H4 (cell line): ENCODE data around the gene SUB1. TPM values are rescaled to one million over a fixed set of nuclear protein-coding genes. Genes with fewer than 3 reads are reported as not detected.

ENCODE experiments used
- DNase-seq: peaks from one replicate; pipeline ENCODE4 v3.0.0-alpha.2; 2015; ENCODE audit warnings: low spot score
- total RNA-seq: library from RNA; depleted of rRNA; stranded (reverse); fragments of >200 nt; shearing (Covaris generic); gene quantifications from 2 replicates; pipeline ENCODE4 v1.2.3, GENCODE V29; 2014; rRNA removed

Gene SUB1
- total RNA-seq, 1 experiment from 2014 or later: 602 TPM

GRCh38 chr5:32645246-32645645 lies 59.9 kb downstream of the SUB1 start:
- DNase-seq: peak; percentile 20

GRCh38 chr5:32646061-32646969 lies 61.0 kb downstream of the SUB1 start:
- no peak for DNase-seq

- DNase-seq: no peak
These were observed 65.7 kb downstream of the SUB1 start for GRCh38 chr5:32651088-32651487.

- no peak for DNase-seq
These were observed 66.3 kb downstream of the SUB1 start for GRCh38 chr5:32651638-32652037.

Other genes starting within 250 kb of the SUB1 start
- gene ZFR, start 140.8 kb upstream of the SUB1 start, total RNA-seq: 75.6 and 78.2 TPM in 2 replicates
- gene NPR3, start 125.8 kb downstream of the SUB1 start, total RNA-seq: 0.10 and 0.27 TPM in 2 replicates